ENCODE results near the gene NAV3.

Gene NAV3

GRCh38 chr12:77996670-77997069, 166.0 kb downstream of the NAV3 start:
- no peak for DNase-seq

GRCh38 chr12:77998236-77998786, 167.6 kb downstream of the NAV3 start:
- no peak for DNase-seq

- no peak for DNase-seq
Measured at GRCh38 chr12:77999074-77999715, 168.5 kb downstream of the NAV3 start.

- DNase-seq = no peak
Measured at GRCh38 chr12:78002878-78003277, 172.2 kb downstream of the NAV3 start.

GRCh38 chr12:78004249-78005093, 173.8 kb downstream of the NAV3 start:
- DNase-seq = no peak

GRCh38 chr12:78005094-78005492, 174.4 kb downstream of the NAV3 start:
- no peak for DNase-seq

- no peak for DNase-seq
Measured at GRCh38 chr12:78007173-78007572, 176.5 kb downstream of the NAV3 start.

- DNase-seq = no peak
Measured at GRCh38 chr12:78009031-78009430, 178.3 kb downstream of the NAV3 start.

GRCh38 chr12:78018171-78018910, 187.6 kb downstream of the NAV3 start:
- DNase-seq = no peak

GRCh38 chr12:78018939-78019338, 188.2 kb downstream of the NAV3 start:
- DNase-seq = no peak

GRCh38 chr12:78028426-78028825, 197.7 kb downstream of the NAV3 start:
- DNase-seq = no peak

- DNase-seq = no peak
Measured at GRCh38 chr12:78034025-78034424, 203.3 kb downstream of the NAV3 start.

GRCh38 chr12:78035901-78036606, 205.4 kb downstream of the NAV3 start:
- DNase-seq = no peak

GRCh38 chr12:78036874-78037273, 206.2 kb downstream of the NAV3 start:
- no peak for DNase-seq

- DNase-seq = no peak
Measured at GRCh38 chr12:78037707-78038106, 207.0 kb downstream of the NAV3 start.

GRCh38 chr12:78038541-78038940, 207.8 kb downstream of the NAV3 start:
- no peak for DNase-seq

GRCh38 chr12:78038986-78039385, 208.3 kb downstream of the NAV3 start:
- DNase-seq = no peak

GRCh38 chr12:78040111-78040510, 209.4 kb downstream of the NAV3 start:
- DNase-seq = no peak

GRCh38 chr12:78050790-78051189, 220.1 kb downstream of the NAV3 start:
- DNase-seq = no peak

GRCh38 chr12:78055545-78055944, 224.9 kb downstream of the NAV3 start:
- DNase-seq = no peak

GRCh38 chr12:78057075-78057474, 226.4 kb downstream of the NAV3 start:
- no peak for DNase-seq

- DNase-seq = no peak
Measured at GRCh38 chr12:78060186-78060585, 229.5 kb downstream of the NAV3 start.

- no peak for DNase-seq
Measured at GRCh38 chr12:78062786-78063185, 232.1 kb downstream of the NAV3 start.

All from NCI-H1436 treated with DMSO at 0.1 percent for 48 hours (cell line).